Pancreas (tissue), 10 donors: ENCODE measurements around the gene EXOSC7. TPM values are rescaled to one million over a fixed set of nuclear protein-coding genes. Genes with fewer than 3 reads are reported as not detected.

ENCODE experiments used
- ATAC-seq, 4 donors: fragments of 200-7000 bp; cut with Tn5 transposase; one replicate each; pipeline versions ENCODE4 v1.8.0 to v1.9.1; 2020; ENCODE audit warnings: mild to moderate bottlenecking in 4 of 4, moderate library complexity in 4 of 4
- DNase-seq, 6 donors: peaks; one replicate each; pipeline ENCODE4 v3.0.0-alpha.2; 2020
- FAIRE-seq: peaks from 2 replicates; lab custom pipeline; 2012; peaks lifted over from hg19 to GRCh38; lab: Jason Lieb, UNC
- H3K27ac ChIP-seq, 4 donors: fragments of 200-600 bp; sonication (generic); 1 replicate in 3 of 4; 2 replicates in 1 of 4; pipeline versions ENCODE4 v1.5.0 to v1.8.0; 2020
- H3K27me3 ChIP-seq, 4 donors: fragments of 200-600 bp; one replicate each; pipeline ENCODE4 v1.8.0; 2021
- H3K36me3 ChIP-seq, 3 donors: fragments of 200-600 bp; sonication (generic) in 1 of 3; one replicate each; pipeline versions ENCODE4 v1.5.0 to v1.8.0; 2020 to 2021
- H3K4me1 ChIP-seq, 3 donors: fragments of 200-600 bp; one replicate each; pipeline ENCODE4 v1.8.0; 2021
- H3K4me3 ChIP-seq, 4 donors: fragments of 200-600 bp; sonication (generic) in 2 of 4; one replicate each; pipeline versions ENCODE4 v1.5.0 to v1.8.0; 2020 to 2021
- H3K9me3 ChIP-seq, 4 donors: fragments of 200-600 bp; one replicate each; pipeline ENCODE4 v1.8.0; 2021
- CTCF ChIP-seq, 4 donors: fragments of 200-600 bp; sonication (generic) in 3 of 4; IDR thresholded peaks; one replicate each; pipeline versions ENCODE4 v1.5.0 to v1.8.0; 2021; ENCODE audit warnings: antibody characterized with exemption in 4 of 4
- WGBS, 2 donors: extraction: QIAGEN DNeasy Blood & Tissue Kit; methylation state at CpG; one replicate each; pipeline ENCODE4 v1.1.7; 2013; 5-methylcytosine and 5-hydroxymethylcytosine counted together
- intact Hi-C, 3 donors: fragments of 100-400 bp; cut with DNase I; formaldehyde crosslinking; loops; one replicate each; pipeline versions ENCODE4 v1.11.1 to v1.14.2; 2022
- polyA plus RNA-seq, 2 donors: library from polyadenylated mRNA; stranded (reverse); fragments of 200-250 nt; gene quantifications; one replicate each; pipeline ENCODE4 v1.2.3, GENCODE V29; 2013
- total RNA-seq, 6 donors: library from RNA; stranded (reverse); fragmentation: NEBNext Ultra II Directional in 4 of 6; extraction: Animal tissue kit (Norgen Biotek cat#: 25700) in 4 of 6; gene quantifications; one replicate each; pipeline versions ENCODE4 v1.2.1 to v1.2.4, GENCODE V29; 2021 to 2023
- donor health status: healthy with polysubstance abuse.
- donor health status: DM: no; HTN: no; CAD: no; lungs with moderate emphysema.
- donor health status: DM: no; HTN: no; CAD: no.
- donor health status: control.
- donor health status: control.
- donor health status: Bipolar disorder and iron deficiency.
- donor health status: DM: yes; HTN: yes; CAD: no.
- donor health status: DM: no; HTN: no; CAD: no.
- donor health status: DM: no; HTN: no; CAD: no.
- donor health status: DM: yes; HTN: yes; CAD: no.

The EXOSC7 gene
- total and polyA plus RNA-seq, 8 donors, result 9.2 to 21.8 (median 13.5) TPM

GRCh38 chr3:45000823-45001222 lies 24.8 kb downstream of the EXOSC7 start:
- no peak for FAIRE-seq
- WGBS, 2 donors, result 87 to 93% methylated on average over 4 of the region's 4 CpGs
- H3K4me3 ChIP-seq, result no peak overlapping the region
- H3K27me3 ChIP-seq, result no peaks in the 10 kb centered on the region
- no peak for ATAC-seq
- no peak overlapping the region for H3K27ac ChIP-seq
- no peak for DNase-seq
- no peak for TF ChIP-seq CTCF (IDR thresholded peaks at IDR 0.05)
- H3K9me3 ChIP-seq, result no peaks in the 10 kb centered on the region
- intact Hi-C loops, result no loop called here
- peaks cover 3 to 13% (median 9%) of the 10 kb centered on the region in 3 donors for H3K4me1 ChIP-seq
- H3K36me3 ChIP-seq, result peaks cover 0 to 18% (median 3%) of the 10 kb centered on the region in 3 donors

GRCh38 chr3:45001738-45002137 lies 25.7 kb downstream of the EXOSC7 start:
- H3K4me1 ChIP-seq, result peaks cover 3 to 9% (median 4%) of the 10 kb centered on the region in 3 donors
- intact Hi-C loops, result no loop called here
- 94 to 97% methylated on average over 3 of the region's 3 CpGs for WGBS, 2 donors
- ATAC-seq (no peak), FAIRE-seq (no peak), DNase-seq (no peak)
- no peaks in the 10 kb centered on the region for H3K9me3 ChIP-seq
- TF ChIP-seq CTCF (IDR thresholded peaks at IDR 0.05), result no peak
- H3K36me3 ChIP-seq, result peaks cover 0 to 18% (median 3%) of the 10 kb centered on the region in 3 donors
- H3K27ac ChIP-seq, result no peak overlapping the region
- H3K4me3 ChIP-seq, result no peak overlapping the region
- H3K27me3 ChIP-seq, result no peaks in the 10 kb centered on the region

- peaks cover 0 to 18% (median 3%) of the 10 kb centered on the region in 3 donors for H3K36me3 ChIP-seq
- no peaks in the 10 kb centered on the region for H3K27me3 ChIP-seq
- no peak for FAIRE-seq
- intact Hi-C loops, result no loop called here
- ATAC-seq, result no peak
- DNase-seq, result no peak
- WGBS, 2 donors, result 66 to 72% methylated on average over 2 of the region's 2 CpGs
- TF ChIP-seq CTCF (IDR thresholded peaks at IDR 0.05), result no peak
- H3K4me1 ChIP-seq, result peaks cover 3 to 9% (median 4%) of the 10 kb centered on the region in 3 donors
- H3K9me3 ChIP-seq, result no peaks in the 10 kb centered on the region
- H3K4me3 ChIP-seq, result no peak overlapping the region
- no peak overlapping the region for H3K27ac ChIP-seq
Measured at GRCh38 chr3:45002139-45002660, 26.2 kb downstream of the EXOSC7 start.

GRCh38 chr3:45002720-45003119 lies 26.7 kb downstream of the EXOSC7 start:
- intact Hi-C loops, result no loop called here
- H3K4me3 ChIP-seq, result no peak overlapping the region
- ATAC-seq, result no peak
- no peaks in the 10 kb centered on the region for H3K27me3 ChIP-seq
- WGBS, 2 donors, result 94 to 95% methylated on average over 3 of the region's 3 CpGs
- no peak for TF ChIP-seq CTCF (IDR thresholded peaks at IDR 0.05)
- no peaks in the 10 kb centered on the region for H3K9me3 ChIP-seq
- peaks cover 0 to 18% (median 3%) of the 10 kb centered on the region in 3 donors for H3K36me3 ChIP-seq
- FAIRE-seq, result no peak
- H3K4me1 ChIP-seq, result peaks cover under 1 to 9% (median 4%) of the 10 kb centered on the region in 3 donors
- no peak overlapping the region for H3K27ac ChIP-seq
- no peak for DNase-seq

- Histone ChIP-seq H3K27me3 (no peaks in the 10 kb centered on the region), H3K36me3 (peaks cover 0 to 19% (median 3%) of the 10 kb centered on the region in 3 donors), H3K9me3 (no peaks in the 10 kb centered on the region), H3K4me3 (no peak overlapping the region), H3K4me1 (peaks cover 0 to 9% (median 4%) of the 10 kb centered on the region in 3 donors), H3K27ac (no peak overlapping the region)
- no peak for TF ChIP-seq CTCF (IDR thresholded peaks at IDR 0.05)
- DNase-seq, result no peak
- intact Hi-C loops, result no loop called here
- no peak for FAIRE-seq
- ATAC-seq, result no peak
Measured at GRCh38 chr3:45003406-45003805, 27.4 kb downstream of the EXOSC7 start.
